Measurements from ENCODE around the gene RELN. TPM values are rescaled to one million over a fixed set of nuclear protein-coding genes. Genes with fewer than 3 reads are reported as not detected.

Gene RELN
- total and polyA plus RNA-seq, 2 of the 13 experiments (the other 11 are each of a cell fraction or from before 2014, with no cell fraction given), result 315 to 332 TPM

DNA sequence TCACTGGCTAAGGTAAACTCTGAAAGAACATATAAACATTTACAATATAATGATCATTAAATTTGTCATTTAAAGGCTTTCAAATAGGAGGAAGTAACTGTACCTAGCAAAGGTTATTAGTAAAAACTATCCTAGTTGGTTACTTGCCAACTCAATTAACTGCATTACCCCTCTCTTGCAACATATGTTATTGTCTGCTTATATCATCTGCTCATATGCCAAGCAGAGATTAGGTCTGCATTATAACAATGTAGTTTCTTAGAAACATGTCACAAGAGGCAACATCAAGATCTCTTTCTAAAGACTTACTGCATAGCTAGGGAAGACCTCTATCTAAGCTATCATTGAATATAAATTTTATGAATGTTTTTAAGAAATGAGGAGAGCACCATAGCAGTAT is 132.5 kb downstream of the RELN start:
- Histone ChIP-seq H3K9ac (ENCODE audit: insufficient read depth, low read depth, low read length) (no peak overlapping the region), H3K27me3 (ENCODE audit: control insufficient read depth in 1 of 2, insufficient read depth in 2 of 2, low read length in 2 of 2) (no peaks in the 10 kb centered on the region), H3K9me3 (ENCODE audit: low read length) (no peaks in the 10 kb centered on the region), H3K79me2 (ENCODE audit: insufficient read depth, low read length) (peaks cover 12% of the 10 kb centered on the region), H3K4me2 (ENCODE audit: low read depth, low read length) (no peak overlapping the region), H3K4me1 (ENCODE audit: insufficient read depth, low read length) (no peaks in the 10 kb centered on the region), H3K27ac (ENCODE audit: extremely low read length, insufficient read depth, low read length) (no peak overlapping the region), H3K4me3 (replicated peaks in 1 of 3; ENCODE audit: insufficient read depth in 1 of 3, low read depth in 2 of 3, low read length in 3 of 3) (no peak overlapping the region), H3K36me3 (replicated peaks in 1 of 2; ENCODE audit: control insufficient read depth in 1 of 2, insufficient read depth in 2 of 2, low read length in 2 of 2) (0 out of 5 replicates have a peak, but pooled peaks cover 0 to 4% of the 10 kb centered on the region in 2 experiments), H4K20me1 (ENCODE audit: insufficient read depth, low read length) (no peaks in the 10 kb centered on the region; the same call in 1 of the 2 replicates), H2AFZ (ENCODE audit: low read length) (no peak overlapping the region)
- intact Hi-C loops (cut with micrococcal nuclease; ENCODE audit: unreplicated experiment) (no loop called here), in situ Hi-C loops (cut with HindIII; ENCODE audit: extremely low pct_ligation_motif_present, low pct_unique_long_range_greater_than_20kb) (no loop called here)
- POLR2A ChIA-PET, result no interaction called here
- TF ChIP-seq ZNF253 (CRISPR knock-in tag; IDR thresholded peaks at IDR 0.05; ENCODE audit: borderline replicate concordance) (no peak), ZNF10 (CRISPR knock-in tag; IDR thresholded peaks at IDR 0.05; ENCODE audit: borderline replicate concordance, low read depth) (no peak), ZNF672 (CRISPR knock-in tag; IDR thresholded peaks at IDR 0.05) (no peak), POLR2A (IDR thresholded peaks at IDR 0.05; ENCODE audit: insufficient read depth in 1 of 2, low read depth in 2 of 2, low read length in 2 of 2) (no peak), ISL2 (CRISPR knock-in tag; IDR thresholded peaks at IDR 0.05) (no peak)
- DNase-seq (ENCODE audit: low spot score) (no peak), FAIRE-seq (no peak), ATAC-seq (no peak)
- BruUV-seq (replicated peaks), result no TSS peak
- CTCF ChIA-PET (ENCODE audit: low intra/inter-chr PET ratio, low total read pairs), result no interaction called here

DNA sequence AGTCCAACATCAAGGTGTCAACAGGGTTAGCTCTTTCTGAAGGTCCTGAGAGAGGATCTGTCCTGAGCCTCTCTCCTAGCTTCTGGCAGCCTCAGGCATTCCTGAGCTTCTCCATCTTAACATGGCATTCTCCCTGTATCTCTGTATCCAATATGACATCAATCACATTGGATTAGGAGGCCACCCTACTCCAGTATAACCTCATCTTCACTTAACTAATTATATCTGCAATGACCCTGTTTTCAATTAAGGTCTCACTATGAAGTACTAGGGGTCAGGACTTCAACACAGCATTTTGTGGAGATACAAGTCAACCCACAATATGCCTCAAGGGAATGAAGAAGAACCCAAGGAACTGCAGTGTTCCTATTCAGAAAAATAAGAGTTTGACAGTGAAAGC is 133.8 kb downstream of the RELN start:
- FAIRE-seq (no peak), DNase-seq (ENCODE audit: low spot score) (no peak), ATAC-seq (no peak)
- H3K79me2 ChIP-seq (ENCODE audit: insufficient read depth, low read length), result peaks cover 12% of the 10 kb centered on the region
- no TSS peak for BruUV-seq (replicated peaks)
- TF ChIP-seq KDM2A (CRISPR knock-in tag; IDR thresholded peaks at IDR 0.05; ENCODE audit: borderline replicate concordance, low read depth) (no peak), ARNT2 (CRISPR knock-in tag; IDR thresholded peaks at IDR 0.05; ENCODE audit: low read depth) (no peak), ZNF333 (CRISPR knock-in tag; IDR thresholded peaks at IDR 0.05; ENCODE audit: borderline replicate concordance) (no peak), ZMYM2 (CRISPR knock-in tag; IDR thresholded peaks at IDR 0.05) (no peak), SOX6 (IDR thresholded peaks at IDR 0.05) (no peak), SOX6 (CRISPR knock-in tag; IDR thresholded peaks at IDR 0.05) (no peak), ISL2 (CRISPR knock-in tag; IDR thresholded peaks at IDR 0.05) (no peak), RELA (CRISPR knock-in tag; IDR thresholded peaks at IDR 0.05) (no peak), HDAC1 (CRISPR knock-in tag; IDR thresholded peaks at IDR 0.05) (no peak), NFKB2 (CRISPR knock-in tag; IDR thresholded peaks at IDR 0.05; ENCODE audit: borderline replicate concordance) (no peak), HDAC6 (IDR thresholded peaks at IDR 0.05; ENCODE audit: low read depth, low read length) (no peak), MED8 (CRISPR knock-in tag; IDR thresholded peaks at IDR 0.05; ENCODE audit: insufficient replicate concordance) (no peak), ZNF772 (CRISPR knock-in tag; IDR thresholded peaks at IDR 0.05) (no peak), ZNF615 (CRISPR knock-in tag; IDR thresholded peaks at IDR 0.05; ENCODE audit: borderline replicate concordance) (no peak), HHEX (CRISPR knock-in tag; IDR thresholded peaks at IDR 0.05) (no peak)
- TF ChIP-seq, protein P1, sequence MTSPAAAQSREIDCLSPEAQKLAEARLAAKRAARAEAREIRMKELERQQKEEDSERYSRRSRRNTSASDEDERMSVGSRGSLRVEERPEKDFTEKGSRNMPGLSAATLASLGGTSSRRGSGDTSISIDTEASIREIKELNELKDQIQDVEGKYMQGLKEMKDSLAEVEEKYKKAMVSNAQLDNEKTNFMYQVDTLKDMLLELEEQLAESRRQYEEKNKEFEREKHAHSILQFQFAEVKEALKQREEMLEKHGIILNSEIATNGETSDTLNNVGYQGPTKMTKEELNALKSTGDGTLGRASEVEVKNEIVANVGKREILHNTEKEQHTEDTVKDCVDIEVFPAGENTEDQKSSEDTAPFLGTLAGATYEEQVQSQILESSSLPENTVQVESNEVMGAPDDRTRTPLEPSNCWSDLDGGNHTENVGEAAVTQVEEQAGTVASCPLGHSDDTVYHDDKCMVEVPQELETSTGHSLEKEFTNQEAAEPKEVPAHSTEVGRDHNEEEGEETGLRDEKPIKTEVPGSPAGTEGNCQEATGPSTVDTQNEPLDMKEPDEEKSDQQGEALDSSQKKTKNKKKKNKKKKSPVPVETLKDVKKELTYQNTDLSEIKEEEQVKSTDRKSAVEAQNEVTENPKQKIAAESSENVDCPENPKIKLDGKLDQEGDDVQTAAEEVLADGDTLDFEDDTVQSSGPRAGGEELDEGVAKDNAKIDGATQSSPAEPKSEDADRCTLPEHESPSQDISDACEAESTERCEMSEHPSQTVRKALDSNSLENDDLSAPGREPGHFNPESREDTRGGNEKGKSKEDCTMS (CRISPR knock-in tag; conservative IDR thresholded peaks at IDR 0.05), result no peak
- H3K9ac ChIP-seq (ENCODE audit: insufficient read depth, low read depth, low read length), result no peak overlapping the region
- no peak overlapping the region for H3K27ac ChIP-seq (ENCODE audit: extremely low read length, insufficient read depth, low read length)
- ChIA-PET POLR2A (no interaction called here), CTCF (ENCODE audit: low intra/inter-chr PET ratio, low total read pairs) (no interaction called here)
- H4K20me1 ChIP-seq (ENCODE audit: insufficient read depth, low read length), result no peaks in the 10 kb centered on the region; the same call in 1 of the 2 replicates
- no peaks in the 10 kb centered on the region for H3K9me3 ChIP-seq (ENCODE audit: low read length)
- H3K36me3 ChIP-seq (replicated peaks in 1 of 2; ENCODE audit: control insufficient read depth in 1 of 2, insufficient read depth in 2 of 2, low read length in 2 of 2), result 0 out of 5 replicates have a peak, but pooled peaks cover 0 to 4% of the 10 kb centered on the region in 2 experiments
- H3K4me3 ChIP-seq (replicated peaks in 1 of 3; ENCODE audit: insufficient read depth in 1 of 3, low read depth in 2 of 3, low read length in 3 of 3), result no peak overlapping the region
- in situ Hi-C loops (cut with HindIII; ENCODE audit: extremely low pct_ligation_motif_present, low pct_unique_long_range_greater_than_20kb), result no loop called here
- no peak overlapping the region for H3K4me2 ChIP-seq (ENCODE audit: low read depth, low read length)
- no peaks in the 10 kb centered on the region for H3K27me3 ChIP-seq (ENCODE audit: control insufficient read depth in 1 of 2, insufficient read depth in 2 of 2, low read length in 2 of 2)
- H2AFZ ChIP-seq (ENCODE audit: low read length), result no peak overlapping the region
- no peaks in the 10 kb centered on the region for H3K4me1 ChIP-seq (ENCODE audit: insufficient read depth, low read length)
- intact Hi-C loops (cut with micrococcal nuclease; ENCODE audit: unreplicated experiment), result no loop called here
